ENCODE measurements around the gene GSE1.
A peak's percentile ranks its signal among the peaks of the same experiment; 100 is the strongest.

GSE1 gene

GRCh38 chr16:85612801-85613603 lies at the start of gene GSE1:
TSS of gene GSE1 (plus strand) at chr16:85613322. CDS start at chr16:85613392, 70 bp downstream.
- Histone ChIP-seq H3K9ac (ENCODE audit: low read length in 2 of 2) (peak within 1 kb of the TSS; percentile 51 to 67), H3K4me3 (ENCODE audit: low read length in 2 of 2) (peak within 1 kb of the TSS; percentile 65 to 76), H3K27ac (ENCODE audit: low read length) (peak within 1 kb of the TSS; percentile 67), H3K36me3 (ENCODE audit: control insufficient read depth in 2 of 2, insufficient read depth in 2 of 2, low read length in 2 of 2) (no peaks in the 10 kb centered on the region), H3K4me1 (ENCODE audit: control insufficient read depth, insufficient read depth, low read length) (peaks cover 64% of the 10 kb centered on the region), H3K27me3 (ENCODE audit: control insufficient read depth in 1 of 2, insufficient read depth in 2 of 2, low read length in 2 of 2) (no peaks in the 10 kb centered on the region), H3K9me3 (ENCODE audit: control insufficient read depth in 2 of 2, low read length in 2 of 2) (no peaks in the 10 kb centered on the region)

- no peaks in the 10 kb centered on the region for H3K36me3 ChIP-seq (ENCODE audit: control insufficient read depth in 2 of 2, insufficient read depth in 2 of 2, low read length in 2 of 2)
- no peak overlapping the region for H3K4me3 ChIP-seq (ENCODE audit: low read length in 2 of 2)
- H3K27me3 ChIP-seq (ENCODE audit: control insufficient read depth in 1 of 2, insufficient read depth in 2 of 2, low read length in 2 of 2): no peaks in the 10 kb centered on the region
- no peaks in the 10 kb centered on the region for H3K9me3 ChIP-seq (ENCODE audit: control insufficient read depth in 2 of 2, low read length in 2 of 2)
- H3K9ac ChIP-seq (ENCODE audit: low read length in 2 of 2): peak overlapping the region in 1 of 2 donors; percentile 29
- H3K4me1 ChIP-seq (ENCODE audit: control insufficient read depth, insufficient read depth, low read length): peaks cover 34% of the 10 kb centered on the region
- H3K27ac ChIP-seq (ENCODE audit: low read length): peak overlapping the region; percentile 11
Measured at GRCh38 chr16:85563515-85564276, 49.4 kb upstream of the GSE1 start.

GRCh38 chr16:85564277-85565051 lies 48.7 kb upstream of the GSE1 start:
- Histone ChIP-seq H3K4me1 (ENCODE audit: control insufficient read depth, insufficient read depth, low read length) (peaks cover 30% of the 10 kb centered on the region), H3K9ac (ENCODE audit: low read length in 2 of 2) (no peak overlapping the region), H3K27me3 (ENCODE audit: control insufficient read depth in 1 of 2, insufficient read depth in 2 of 2, low read length in 2 of 2) (no peaks in the 10 kb centered on the region), H3K4me3 (ENCODE audit: low read length in 2 of 2) (no peak overlapping the region), H3K36me3 (ENCODE audit: control insufficient read depth in 2 of 2, insufficient read depth in 2 of 2, low read length in 2 of 2) (no peaks in the 10 kb centered on the region), H3K9me3 (ENCODE audit: control insufficient read depth in 2 of 2, low read length in 2 of 2) (peaks cover 0 to 5% of the 10 kb centered on the region in 2 donors), H3K27ac (ENCODE audit: low read length) (peak overlapping the region; percentile 11)

GRCh38 chr16:85565340-85565739 lies 47.8 kb upstream of the GSE1 start:
- H3K9ac ChIP-seq (ENCODE audit: low read length in 2 of 2): no peak overlapping the region
- H3K4me1 ChIP-seq (ENCODE audit: control insufficient read depth, insufficient read depth, low read length): peaks cover 29% of the 10 kb centered on the region
- peaks cover 0 to 7% of the 10 kb centered on the region in 2 donors for H3K9me3 ChIP-seq (ENCODE audit: control insufficient read depth in 2 of 2, low read length in 2 of 2)
- no peak overlapping the region for H3K4me3 ChIP-seq (ENCODE audit: low read length in 2 of 2)
- no peak overlapping the region for H3K27ac ChIP-seq (ENCODE audit: low read length)
- no peaks in the 10 kb centered on the region for H3K36me3 ChIP-seq (ENCODE audit: control insufficient read depth in 2 of 2, insufficient read depth in 2 of 2, low read length in 2 of 2)
- no peaks in the 10 kb centered on the region for H3K27me3 ChIP-seq (ENCODE audit: control insufficient read depth in 1 of 2, insufficient read depth in 2 of 2, low read length in 2 of 2)

GRCh38 chr16:85565801-85566526 lies 47.2 kb upstream of the GSE1 start:
- Histone ChIP-seq H3K4me1 (ENCODE audit: control insufficient read depth, insufficient read depth, low read length) (peaks cover 31% of the 10 kb centered on the region), H3K9me3 (ENCODE audit: control insufficient read depth in 2 of 2, low read length in 2 of 2) (peaks cover 0 to 7% of the 10 kb centered on the region in 2 donors), H3K27ac (ENCODE audit: low read length) (no peak overlapping the region), H3K9ac (ENCODE audit: low read length in 2 of 2) (no peak overlapping the region), H3K27me3 (ENCODE audit: control insufficient read depth in 1 of 2, insufficient read depth in 2 of 2, low read length in 2 of 2) (no peaks in the 10 kb centered on the region), H3K36me3 (ENCODE audit: control insufficient read depth in 2 of 2, insufficient read depth in 2 of 2, low read length in 2 of 2) (no peaks in the 10 kb centered on the region), H3K4me3 (ENCODE audit: low read length in 2 of 2) (no peak overlapping the region)

- Histone ChIP-seq H3K4me3 (ENCODE audit: low read length in 2 of 2) (no peak overlapping the region), H3K9ac (ENCODE audit: low read length in 2 of 2) (no peak overlapping the region), H3K27ac (ENCODE audit: low read length) (no peak overlapping the region), H3K27me3 (ENCODE audit: control insufficient read depth in 1 of 2, insufficient read depth in 2 of 2, low read length in 2 of 2) (no peaks in the 10 kb centered on the region), H3K36me3 (ENCODE audit: control insufficient read depth in 2 of 2, insufficient read depth in 2 of 2, low read length in 2 of 2) (no peaks in the 10 kb centered on the region), H3K4me1 (ENCODE audit: control insufficient read depth, insufficient read depth, low read length) (peaks cover 30% of the 10 kb centered on the region), H3K9me3 (ENCODE audit: control insufficient read depth in 2 of 2, low read length in 2 of 2) (peaks cover 0 to 7% of the 10 kb centered on the region in 2 donors)
Measured at GRCh38 chr16:85566561-85567100, 46.5 kb upstream of the GSE1 start.

- no peak overlapping the region for H3K27ac ChIP-seq (ENCODE audit: low read length)
- H3K36me3 ChIP-seq (ENCODE audit: control insufficient read depth in 2 of 2, insufficient read depth in 2 of 2, low read length in 2 of 2): no peaks in the 10 kb centered on the region
- peaks cover 0 to 7% of the 10 kb centered on the region in 2 donors for H3K9me3 ChIP-seq (ENCODE audit: control insufficient read depth in 2 of 2, low read length in 2 of 2)
- H3K9ac ChIP-seq (ENCODE audit: low read length in 2 of 2): no peak overlapping the region
- H3K4me3 ChIP-seq (ENCODE audit: low read length in 2 of 2): no peak overlapping the region
- no peaks in the 10 kb centered on the region for H3K27me3 ChIP-seq (ENCODE audit: control insufficient read depth in 1 of 2, insufficient read depth in 2 of 2, low read length in 2 of 2)
- H3K4me1 ChIP-seq (ENCODE audit: control insufficient read depth, insufficient read depth, low read length): peaks cover 29% of the 10 kb centered on the region
Measured at GRCh38 chr16:85567101-85567866, 45.8 kb upstream of the GSE1 start.

- no peaks in the 10 kb centered on the region for H3K27me3 ChIP-seq (ENCODE audit: control insufficient read depth in 1 of 2, insufficient read depth in 2 of 2, low read length in 2 of 2)
- no peaks in the 10 kb centered on the region for H3K36me3 ChIP-seq (ENCODE audit: control insufficient read depth in 2 of 2, insufficient read depth in 2 of 2, low read length in 2 of 2)
- no peak overlapping the region for H3K27ac ChIP-seq (ENCODE audit: low read length)
- H3K4me1 ChIP-seq (ENCODE audit: control insufficient read depth, insufficient read depth, low read length): peaks cover 35% of the 10 kb centered on the region
- H3K9ac ChIP-seq (ENCODE audit: low read length in 2 of 2): no peak overlapping the region
- peaks cover 0 to 7% of the 10 kb centered on the region in 2 donors for H3K9me3 ChIP-seq (ENCODE audit: control insufficient read depth in 2 of 2, low read length in 2 of 2)
- no peak overlapping the region for H3K4me3 ChIP-seq (ENCODE audit: low read length in 2 of 2)
Measured at GRCh38 chr16:85567935-85568334, 45.2 kb upstream of the GSE1 start.

GRCh38 chr16:85568519-85568918 lies 44.6 kb upstream of the GSE1 start:
- no peak overlapping the region for H3K27ac ChIP-seq (ENCODE audit: low read length)
- H3K9ac ChIP-seq (ENCODE audit: low read length in 2 of 2): no peak overlapping the region
- peaks cover 37% of the 10 kb centered on the region for H3K4me1 ChIP-seq (ENCODE audit: control insufficient read depth, insufficient read depth, low read length)
- peaks cover 0 to 7% of the 10 kb centered on the region in 2 donors for H3K9me3 ChIP-seq (ENCODE audit: control insufficient read depth in 2 of 2, low read length in 2 of 2)
- no peak overlapping the region for H3K4me3 ChIP-seq (ENCODE audit: low read length in 2 of 2)
- no peaks in the 10 kb centered on the region for H3K36me3 ChIP-seq (ENCODE audit: control insufficient read depth in 2 of 2, insufficient read depth in 2 of 2, low read length in 2 of 2)
- H3K27me3 ChIP-seq (ENCODE audit: control insufficient read depth in 1 of 2, insufficient read depth in 2 of 2, low read length in 2 of 2): no peaks in the 10 kb centered on the region
